ENCODE results near the gene DUSP8.
"Not testable (repeated sequence)": the region's sequence is repeated elsewhere in the genome, so short reads cannot be mapped to it uniquely, and the experiment has no call there.

The DUSP8 gene

GRCh38 chr11:1516273-1517067 is 55.6 kb downstream of the DUSP8 start:
- no peak for DNase-seq (ENCODE audit: low read depth in 2 of 3, low spot score in 1 of 3)

GRCh38 chr11:1515082-1516060 is 56.7 kb downstream of the DUSP8 start:
- DNase-seq (ENCODE audit: low read depth in 2 of 3, low spot score in 1 of 3) = peak; percentile 44 to 78 (median 70)

GRCh38 chr11:1514336-1515061 is 57.6 kb downstream of the DUSP8 start:
- DNase-seq (ENCODE audit: low read depth in 2 of 3, low spot score in 1 of 3) = no peak

GRCh38 chr11:1513326-1514296 is 58.5 kb downstream of the DUSP8 start:
- DNase-seq (ENCODE audit: low read depth in 2 of 3, low spot score in 1 of 3) = no peak

GRCh38 chr11:1512531-1513258 is 59.4 kb downstream of the DUSP8 start:
- DNase-seq (ENCODE audit: low read depth in 2 of 3, low spot score in 1 of 3) = not testable (repeated sequence)

GRCh38 chr11:1511937-1512496 is 60.1 kb downstream of the DUSP8 start:
- no peak for DNase-seq (ENCODE audit: low read depth in 2 of 3, low spot score in 1 of 3)

- DNase-seq (ENCODE audit: low read depth in 2 of 3, low spot score in 1 of 3) = no peak
These were observed 61.1 kb downstream of the DUSP8 start for GRCh38 chr11:1510928-1511327.

GRCh38 chr11:1510351-1510750 is 61.7 kb downstream of the DUSP8 start:
- not testable (repeated sequence) for DNase-seq (ENCODE audit: low read depth in 2 of 3, low spot score in 1 of 3)

- no peak for DNase-seq (ENCODE audit: low read depth in 2 of 3, low spot score in 1 of 3)
These were observed 62.3 kb downstream of the DUSP8 start for GRCh38 chr11:1509626-1510255.

GRCh38 chr11:1508986-1509385 is 63.1 kb downstream of the DUSP8 start:
- no peak for DNase-seq (ENCODE audit: low read depth in 2 of 3, low spot score in 1 of 3)

- DNase-seq (ENCODE audit: low read depth in 2 of 3, low spot score in 1 of 3) = no peak
These were observed 63.6 kb downstream of the DUSP8 start for GRCh38 chr11:1508491-1508891.

- DNase-seq (ENCODE audit: low read depth in 2 of 3, low spot score in 1 of 3) = no peak
These were observed 64.5 kb downstream of the DUSP8 start for GRCh38 chr11:1507381-1508140.

GRCh38 chr11:1506981-1507380 is 65.1 kb downstream of the DUSP8 start:
- no peak for DNase-seq (ENCODE audit: low read depth in 2 of 3, low spot score in 1 of 3)

GRCh38 chr11:1505480-1505879 is 66.6 kb downstream of the DUSP8 start:
- DNase-seq (ENCODE audit: low read depth in 2 of 3, low spot score in 1 of 3) = no peak

GRCh38 chr11:1504581-1505290 is 67.3 kb downstream of the DUSP8 start:
- DNase-seq (ENCODE audit: low read depth in 2 of 3, low spot score in 1 of 3) = no peak

- DNase-seq (ENCODE audit: low read depth in 2 of 3, low spot score in 1 of 3) = no peak
These were observed 67.9 kb downstream of the DUSP8 start for GRCh38 chr11:1504138-1504537.
